Dendritic cell treated with granulocyte-macrophage colony-stimulating factor and Interleukin-4, amounts not matched to agents 40 ng/mL and 50 ng/mL, for 4 days (primary cell): ENCODE measurements around the gene CAPN1.
A peak's percentile ranks its signal among the peaks of the same experiment; 100 is the strongest.
"Not testable (repeated sequence)": the region's sequence is repeated elsewhere in the genome, so short reads cannot be mapped to it uniquely, and the experiment has no call there.

Experiments used
- H3K27ac Mint-ChIP-seq: one replicate; pipeline ENCODE4 v1.8.0; 2022; ENCODE audit warnings: mild to moderate bottlenecking, mixed read lengths
- H3K27me3 Mint-ChIP-seq: one replicate; pipeline ENCODE4 v1.8.0; 2022; ENCODE audit warnings: mild to moderate bottlenecking, mixed read lengths
- H3K36me3 Mint-ChIP-seq: one replicate; pipeline ENCODE4 v1.8.0; 2022; ENCODE audit warnings: low read depth, mixed read lengths
- H3K4me1 Mint-ChIP-seq: one replicate; pipeline ENCODE4 v1.8.0; 2022; ENCODE audit warnings: low read depth, mixed read lengths
- H3K4me3 Mint-ChIP-seq: one replicate; pipeline ENCODE4 v1.8.0; 2022; ENCODE audit warnings: mild to moderate bottlenecking, moderate library complexity, mixed read lengths
- H3K9me3 Mint-ChIP-seq: one replicate; pipeline ENCODE4 v1.8.0; 2022; ENCODE audit warnings: mixed read lengths
- intact Hi-C: fragments of 100-400 bp; cut with micrococcal nuclease; formaldehyde crosslinking; loops from one replicate; pipeline ENCODE4 v1.15.0; 2022

Gene CAPN1

GRCh38 chr11:65225279-65226102 lies 43.8 kb downstream of the CAPN1 start:
- no peaks in the 10 kb centered on the region for H3K9me3 Mint-ChIP-seq
- peaks cover 42% of the 10 kb centered on the region for H3K4me1 Mint-ChIP-seq
- H3K36me3 Mint-ChIP-seq = no peaks in the 10 kb centered on the region
- H3K27ac Mint-ChIP-seq = peak overlapping the region; percentile 82
- intact Hi-C loops = no loop called here
- peak overlapping the region; percentile 92 for H3K4me3 Mint-ChIP-seq
- peaks cover 3% of the 10 kb centered on the region for H3K27me3 Mint-ChIP-seq

GRCh38 chr11:65226103-65226442 lies 44.3 kb downstream of the CAPN1 start:
- Mint-ChIP-seq H3K9me3 (no peaks in the 10 kb centered on the region), H3K4me3 (peak overlapping the region; percentile 92), H3K27me3 (peaks cover 3% of the 10 kb centered on the region), H3K27ac (peak overlapping the region; percentile 82), H3K36me3 (no peaks in the 10 kb centered on the region), H3K4me1 (peaks cover 42% of the 10 kb centered on the region)
- intact Hi-C loops = no loop called here

- intact Hi-C loops = no loop called here
- Mint-ChIP-seq H3K4me3 (no peak overlapping the region), H3K4me1 (peaks cover 33% of the 10 kb centered on the region), H3K27me3 (peaks cover 3% of the 10 kb centered on the region), H3K9me3 (no peaks in the 10 kb centered on the region), H3K36me3 (no peaks in the 10 kb centered on the region), H3K27ac (no peak overlapping the region)
These were observed 46.2 kb downstream of the CAPN1 start for GRCh38 chr11:65227879-65228278.

GRCh38 chr11:65236194-65237059 lies 54.7 kb downstream of the CAPN1 start:
- H3K36me3 Mint-ChIP-seq = no peaks in the 10 kb centered on the region
- peaks cover 1% of the 10 kb centered on the region for H3K27me3 Mint-ChIP-seq
- intact Hi-C loops = no loop called here
- no peak overlapping the region for H3K4me3 Mint-ChIP-seq
- peaks cover under 1% of the 10 kb centered on the region for H3K9me3 Mint-ChIP-seq
- H3K27ac Mint-ChIP-seq = no peak overlapping the region
- no peaks in the 10 kb centered on the region for H3K4me1 Mint-ChIP-seq

GRCh38 chr11:65238302-65238701 lies 56.6 kb downstream of the CAPN1 start:
- H3K4me1 Mint-ChIP-seq, H3K27me3 Mint-ChIP-seq, H3K4me3 Mint-ChIP-seq, H3K36me3 Mint-ChIP-seq, intact Hi-C loops, H3K27ac Mint-ChIP-seq: not testable (repeated sequence)
- H3K9me3 Mint-ChIP-seq = peaks cover 19% of the 10 kb centered on the region

GRCh38 chr11:65241134-65241533 lies 59.4 kb downstream of the CAPN1 start:
- intact Hi-C loops = no loop called here
- Mint-ChIP-seq H3K4me1 (no peaks in the 10 kb centered on the region), H3K27ac (no peak overlapping the region), H3K27me3 (no peaks in the 10 kb centered on the region), H3K9me3 (peaks cover 19% of the 10 kb centered on the region), H3K4me3 (no peak overlapping the region), H3K36me3 (peaks cover 4% of the 10 kb centered on the region)

GRCh38 chr11:65241692-65242091 lies 60.0 kb downstream of the CAPN1 start:
- Mint-ChIP-seq H3K4me1 (no peaks in the 10 kb centered on the region), H3K4me3 (no peak overlapping the region), H3K36me3 (peaks cover 4% of the 10 kb centered on the region), H3K27ac (no peak overlapping the region), H3K9me3 (peaks cover 19% of the 10 kb centered on the region), H3K27me3 (no peaks in the 10 kb centered on the region)
- intact Hi-C loops = no loop called here

GRCh38 chr11:65242389-65242788 lies 60.7 kb downstream of the CAPN1 start:
- Mint-ChIP-seq H3K36me3 (peaks cover 4% of the 10 kb centered on the region), H3K9me3 (peaks cover 19% of the 10 kb centered on the region), H3K27ac (no peak overlapping the region), H3K4me1 (no peaks in the 10 kb centered on the region), H3K27me3 (no peaks in the 10 kb centered on the region), H3K4me3 (no peak overlapping the region)
- intact Hi-C loops = no loop called here

GRCh38 chr11:65243797-65244196 lies 62.1 kb downstream of the CAPN1 start:
- no peak overlapping the region for H3K27ac Mint-ChIP-seq
- no peak overlapping the region for H3K4me3 Mint-ChIP-seq
- no peaks in the 10 kb centered on the region for H3K4me1 Mint-ChIP-seq
- intact Hi-C loops = no loop called here
- H3K36me3 Mint-ChIP-seq = peaks cover 4% of the 10 kb centered on the region
- H3K9me3 Mint-ChIP-seq = peaks cover 19% of the 10 kb centered on the region
- no peaks in the 10 kb centered on the region for H3K27me3 Mint-ChIP-seq

GRCh38 chr11:65245046-65245445 lies 63.3 kb downstream of the CAPN1 start:
- H3K36me3 Mint-ChIP-seq, intact Hi-C loops, H3K27me3 Mint-ChIP-seq, H3K4me3 Mint-ChIP-seq, H3K4me1 Mint-ChIP-seq, H3K27ac Mint-ChIP-seq: not testable (repeated sequence)
- H3K9me3 Mint-ChIP-seq = peaks cover 19% of the 10 kb centered on the region

- Mint-ChIP-seq H3K27me3 (no peaks in the 10 kb centered on the region), H3K4me1 (no peaks in the 10 kb centered on the region), H3K27ac (no peak overlapping the region), H3K4me3 (no peak overlapping the region), H3K36me3 (peaks cover 4% of the 10 kb centered on the region), H3K9me3 (peaks cover 17% of the 10 kb centered on the region)
- intact Hi-C loops = no loop called here
These were observed 64.8 kb downstream of the CAPN1 start for GRCh38 chr11:65246506-65246905.

- H3K36me3 Mint-ChIP-seq, H3K4me1 Mint-ChIP-seq, H3K27me3 Mint-ChIP-seq, H3K9me3 Mint-ChIP-seq, intact Hi-C loops, H3K4me3 Mint-ChIP-seq, H3K27ac Mint-ChIP-seq: not testable (repeated sequence)
These were observed 66.5 kb downstream of the CAPN1 start for GRCh38 chr11:65248184-65248710.

GRCh38 chr11:65251476-65251875 lies 69.7 kb downstream of the CAPN1 start:
- Mint-ChIP-seq H3K9me3 (no peaks in the 10 kb centered on the region), H3K27me3 (peaks cover 1% of the 10 kb centered on the region), H3K4me3 (no peak overlapping the region), H3K27ac (no peak overlapping the region), H3K4me1 (no peaks in the 10 kb centered on the region), H3K36me3 (no peaks in the 10 kb centered on the region)
- intact Hi-C loops = loop anchor here (5.0 to 10.0 kb wide), 2 partner anchors 49 to 137 kb away; partner anchors contain the start of genes TM7SF2 and ZNHIT2

- no peak overlapping the region for H3K27ac Mint-ChIP-seq
- peaks cover 1% of the 10 kb centered on the region for H3K27me3 Mint-ChIP-seq
- no peaks in the 10 kb centered on the region for H3K36me3 Mint-ChIP-seq
- H3K4me3 Mint-ChIP-seq = no peak overlapping the region
- intact Hi-C loops = loop anchor here (5.0 to 10.0 kb wide), 2 partner anchors 52 to 140 kb away; partner anchors contain the start of genes TM7SF2 and ZNHIT2
- no peaks in the 10 kb centered on the region for H3K4me1 Mint-ChIP-seq
- H3K9me3 Mint-ChIP-seq = no peaks in the 10 kb centered on the region
These were observed 73.0 kb downstream of the CAPN1 start for GRCh38 chr11:65254724-65255123.
